Upper lobe of right lung (tissue), 1 donor: ENCODE measurements around the gene MAP6. TPM values are rescaled to one million over a fixed set of nuclear protein-coding genes. Genes with fewer than 3 reads are reported as not detected.

ENCODE experiments used
- ATAC-seq: fragments of 200-7000 bp; cut with Tn5 transposase; one replicate; pipeline ENCODE4 v1.9.1; 2020; ENCODE audit warnings: mild to moderate bottlenecking, moderate library complexity
- DNase-seq: peaks from one replicate; pipeline ENCODE4 v3.0.0-alpha.2; 2020
- H3K27ac ChIP-seq: fragments of 200-600 bp; one replicate; pipeline ENCODE4 v1.8.0; 2022
- H3K27me3 ChIP-seq: fragments of 200-600 bp; one replicate; pipeline ENCODE4 v1.8.0; 2022; ENCODE audit warnings: mild to moderate bottlenecking
- H3K36me3 ChIP-seq: fragments of 200-600 bp; one replicate; pipeline ENCODE4 v1.8.0; 2022
- H3K4me1 ChIP-seq: fragments of 200-600 bp; one replicate; pipeline ENCODE4 v1.8.0; 2022
- H3K4me3 ChIP-seq: fragments of 200-600 bp; one replicate; pipeline ENCODE4 v1.8.0; 2022; ENCODE audit warnings: mild to moderate bottlenecking
- H3K9me3 ChIP-seq: fragments of 200-600 bp; one replicate; pipeline ENCODE4 v1.8.0; 2022
- intact Hi-C: fragments of 100-400 bp; cut with DNase I; formaldehyde crosslinking; loops from one replicate; pipeline ENCODE4 v1.11.0; 2022
- total RNA-seq: library from RNA; stranded (reverse); fragmentation: NEBNext Ultra II Directional; extraction: Animal tissue kit (Norgen Biotek cat#: 25700); gene quantifications from one replicate; pipeline ENCODE4 v1.2.1, GENCODE V29; 2021
- TF ChIP-seq, protein P1 (sequence below): fragments of 200-600 bp; IDR thresholded peaks from one replicate; pipeline ENCODE4 v1.8.0; 2022; ENCODE audit warnings: antibody characterized with exemption
- donor health status: DM: no; HTN: yes; CAD: no; lungs with severe emphysema.

Gene MAP6
- total RNA-seq, 1 donor from 2014 or later, result 5.8 TPM

DNA sequence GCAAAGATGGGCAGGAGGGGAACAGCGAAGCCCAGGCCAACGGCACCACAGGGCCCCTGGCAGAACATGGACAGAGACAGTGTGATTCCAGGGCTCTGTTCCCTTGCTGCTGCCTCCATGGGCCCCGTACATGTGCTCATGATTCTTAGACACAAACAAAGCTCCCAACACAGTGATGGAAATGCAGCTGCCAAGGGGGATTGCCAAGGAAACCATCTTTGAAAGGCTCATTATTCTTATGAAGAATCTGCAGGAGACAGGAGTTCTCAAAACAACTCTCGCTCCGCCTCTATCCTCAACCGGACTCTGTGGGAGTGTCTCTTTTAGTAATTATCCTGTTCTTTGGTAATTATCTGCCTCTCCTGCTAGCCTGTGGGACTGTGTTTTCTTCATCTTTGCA lies 74.6 kb downstream of the MAP6 start:
- intact Hi-C loops, result no loop called here
- Histone ChIP-seq H3K27ac (no peak overlapping the region), H3K4me1 (no peaks in the 10 kb centered on the region), H3K9me3 (no peaks in the 10 kb centered on the region), H3K27me3 (no peaks in the 10 kb centered on the region), H3K36me3 (no peaks in the 10 kb centered on the region), H3K4me3 (no peak overlapping the region)
- TF ChIP-seq, protein P1, sequence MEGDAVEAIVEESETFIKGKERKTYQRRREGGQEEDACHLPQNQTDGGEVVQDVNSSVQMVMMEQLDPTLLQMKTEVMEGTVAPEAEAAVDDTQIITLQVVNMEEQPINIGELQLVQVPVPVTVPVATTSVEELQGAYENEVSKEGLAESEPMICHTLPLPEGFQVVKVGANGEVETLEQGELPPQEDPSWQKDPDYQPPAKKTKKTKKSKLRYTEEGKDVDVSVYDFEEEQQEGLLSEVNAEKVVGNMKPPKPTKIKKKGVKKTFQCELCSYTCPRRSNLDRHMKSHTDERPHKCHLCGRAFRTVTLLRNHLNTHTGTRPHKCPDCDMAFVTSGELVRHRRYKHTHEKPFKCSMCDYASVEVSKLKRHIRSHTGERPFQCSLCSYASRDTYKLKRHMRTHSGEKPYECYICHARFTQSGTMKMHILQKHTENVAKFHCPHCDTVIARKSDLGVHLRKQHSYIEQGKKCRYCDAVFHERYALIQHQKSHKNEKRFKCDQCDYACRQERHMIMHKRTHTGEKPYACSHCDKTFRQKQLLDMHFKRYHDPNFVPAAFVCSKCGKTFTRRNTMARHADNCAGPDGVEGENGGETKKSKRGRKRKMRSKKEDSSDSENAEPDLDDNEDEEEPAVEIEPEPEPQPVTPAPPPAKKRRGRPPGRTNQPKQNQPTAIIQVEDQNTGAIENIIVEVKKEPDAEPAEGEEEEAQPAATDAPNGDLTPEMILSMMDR, result no peak
- DNase-seq (no peak), ATAC-seq (no peak)

DNA sequence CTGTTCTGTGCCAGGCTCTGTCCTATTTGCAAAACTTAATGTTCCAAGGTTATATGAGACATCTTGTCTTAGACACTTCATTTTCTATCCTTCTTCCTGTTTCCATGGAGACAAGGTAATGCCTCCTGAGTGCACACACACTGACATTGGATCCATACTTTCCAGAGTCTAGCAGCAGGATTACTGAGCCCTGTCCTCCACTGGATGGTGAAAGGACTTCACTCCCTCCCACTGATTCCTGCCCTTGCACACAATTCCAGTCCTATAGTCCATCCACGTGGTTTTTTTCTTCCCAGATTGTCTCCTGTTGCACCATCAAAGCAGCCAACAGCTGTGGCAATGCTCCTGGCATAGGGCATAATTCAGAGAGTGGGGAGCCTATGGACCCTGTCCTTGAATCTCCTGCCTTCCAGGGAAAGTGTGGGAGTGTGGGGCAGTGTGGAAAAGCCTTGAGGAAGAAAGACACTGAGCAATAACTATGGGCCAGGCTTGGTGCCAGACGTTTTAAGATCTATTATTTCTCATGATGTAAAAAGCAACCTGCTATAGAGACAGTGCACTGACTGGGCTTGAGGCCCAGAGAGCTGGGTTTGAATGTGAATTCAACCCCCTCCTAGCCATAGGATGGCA lies 75.4 kb downstream of the MAP6 start:
- TF ChIP-seq, protein P1, result no peak
- Histone ChIP-seq H3K27ac (no peak overlapping the region), H3K4me3 (no peak overlapping the region), H3K27me3 (no peaks in the 10 kb centered on the region), H3K4me1 (no peaks in the 10 kb centered on the region), H3K9me3 (no peaks in the 10 kb centered on the region), H3K36me3 (no peaks in the 10 kb centered on the region)
- intact Hi-C loops, result no loop called here
- ATAC-seq (no peak), DNase-seq (no peak)

DNA sequence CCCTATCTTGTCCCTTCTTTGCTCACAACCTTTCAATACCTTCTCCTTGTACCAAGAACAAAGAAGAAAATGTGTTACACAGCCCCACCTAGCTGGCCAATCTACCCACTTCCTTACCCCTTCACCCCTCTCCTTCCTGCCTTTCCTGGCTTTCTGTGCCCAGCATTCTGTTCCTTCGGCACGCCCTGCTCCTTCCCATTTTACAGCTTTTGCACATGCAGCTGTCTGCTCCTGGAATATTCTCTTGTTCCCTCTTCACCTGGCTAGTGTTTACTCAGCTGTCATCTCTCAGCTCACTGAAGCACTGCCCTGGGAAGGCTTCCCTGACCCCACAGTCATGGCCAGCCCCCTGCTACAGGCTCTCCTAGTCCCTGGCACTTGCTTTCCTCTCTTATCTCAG lies 76.1 kb downstream of the MAP6 start:
- H3K9me3 ChIP-seq, result no peaks in the 10 kb centered on the region
- intact Hi-C loops, result no loop called here
- H3K4me1 ChIP-seq, result no peaks in the 10 kb centered on the region
- H3K27ac ChIP-seq, result no peak overlapping the region
- ATAC-seq (no peak), DNase-seq (no peak)
- H3K27me3 ChIP-seq, result no peaks in the 10 kb centered on the region
- H3K36me3 ChIP-seq, result no peaks in the 10 kb centered on the region
- TF ChIP-seq, protein P1, result no peak
- H3K4me3 ChIP-seq, result no peak overlapping the region

DNA sequence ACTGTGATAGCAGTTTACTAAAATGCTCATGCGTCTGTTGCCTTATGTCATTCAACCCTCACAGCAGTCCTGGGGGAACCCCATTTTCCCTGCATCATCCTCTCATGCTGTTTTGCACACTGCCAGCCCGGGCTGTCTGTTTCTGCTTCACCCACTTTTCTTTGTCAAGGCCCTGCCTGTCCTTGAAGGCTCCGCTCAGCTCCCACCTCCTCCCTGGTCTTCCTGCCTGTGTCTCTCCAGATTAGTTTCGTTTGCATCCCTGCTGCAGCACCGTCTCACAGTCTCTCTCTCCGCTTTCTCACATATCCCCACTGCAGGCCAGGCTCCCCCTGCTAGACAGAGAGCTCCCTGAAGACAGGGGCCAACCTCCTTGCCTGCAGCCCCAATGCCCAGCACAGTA lies 76.9 kb downstream of the MAP6 start:
- no peaks in the 10 kb centered on the region for H3K27me3 ChIP-seq
- H3K4me3 ChIP-seq, result no peak overlapping the region
- H3K4me1 ChIP-seq, result no peaks in the 10 kb centered on the region
- ATAC-seq, result no peak
- TF ChIP-seq, protein P1, result no peak
- DNase-seq, result no peak
- H3K27ac ChIP-seq, result no peak overlapping the region
- H3K9me3 ChIP-seq, result no peaks in the 10 kb centered on the region
- no peaks in the 10 kb centered on the region for H3K36me3 ChIP-seq
- intact Hi-C loops, result no loop called here

DNA sequence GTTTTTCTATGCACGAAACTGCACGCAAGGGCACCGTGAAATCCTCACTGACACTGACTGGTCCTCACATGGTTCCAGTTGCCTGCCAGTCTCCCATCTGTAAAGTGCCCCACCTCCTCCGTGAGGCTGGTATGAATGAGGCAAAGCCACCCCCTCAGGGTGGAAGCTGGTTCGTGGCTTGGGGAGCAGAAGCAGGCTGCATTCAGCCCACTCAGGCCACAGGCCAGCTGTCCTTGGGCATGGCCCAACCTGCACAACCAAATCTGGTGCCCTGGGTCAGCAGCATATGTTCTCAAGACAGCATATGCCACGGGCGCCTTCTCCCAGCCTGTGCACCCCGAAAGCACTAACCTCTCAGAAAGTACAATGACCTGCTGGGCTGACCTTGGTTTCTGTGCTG lies 77.5 kb downstream of the MAP6 start:
- TF ChIP-seq, protein P1, result no peak
- H3K4me1 ChIP-seq, result no peaks in the 10 kb centered on the region
- no peaks in the 10 kb centered on the region for H3K27me3 ChIP-seq
- intact Hi-C loops, result no loop called here
- ATAC-seq (no peak), DNase-seq (no peak)
- H3K4me3 ChIP-seq, result no peak overlapping the region
- H3K9me3 ChIP-seq, result no peaks in the 10 kb centered on the region
- no peaks in the 10 kb centered on the region for H3K36me3 ChIP-seq
- no peak overlapping the region for H3K27ac ChIP-seq

DNA sequence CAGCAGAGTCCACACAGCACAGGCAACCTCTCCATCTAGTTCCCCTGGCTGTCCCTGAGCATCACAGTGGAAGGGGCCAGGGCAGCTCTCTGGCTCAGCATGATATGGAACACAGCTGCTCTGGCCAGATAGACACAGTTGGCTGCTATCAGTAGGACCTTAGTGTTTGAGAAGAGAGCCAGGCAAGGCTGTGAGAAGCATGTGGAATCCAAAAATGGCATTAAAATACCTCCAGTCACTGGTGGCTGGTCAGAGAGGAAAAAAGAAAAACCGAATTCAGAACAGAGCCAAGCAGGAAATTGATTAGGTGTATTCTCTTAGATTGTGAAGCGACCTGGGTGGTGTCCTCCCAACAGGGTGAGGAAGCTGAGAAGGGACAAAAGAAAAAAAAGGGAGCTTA lies 78.9 kb downstream of the MAP6 start:
- Histone ChIP-seq H3K4me1 (no peaks in the 10 kb centered on the region), H3K27me3 (no peaks in the 10 kb centered on the region), H3K9me3 (no peaks in the 10 kb centered on the region), H3K4me3 (no peak overlapping the region), H3K36me3 (no peaks in the 10 kb centered on the region), H3K27ac (no peak overlapping the region)
- ATAC-seq (peak; percentile 18), DNase-seq (no peak)
- TF ChIP-seq, protein P1, result no peak
- intact Hi-C loops, result no loop called here
